IPS DF 6.9 (cell line): ENCODE results near the gene GNL3.
"Not testable (repeated sequence)": the region's sequence is repeated elsewhere in the genome, so short reads cannot be mapped to it uniquely, and the experiment has no call there.

Experiments used
- DNase-seq: peaks from one replicate; pipeline ENCODE4 v3.0.0-alpha.2; 2013; ENCODE audit warnings: low read depth, low spot score
- H3K27ac ChIP-seq: one replicate; pipeline ENCODE4 v1.5.1; 2013; ENCODE audit warnings: low read length, control low read depth
- H3K27me3 ChIP-seq: 2 replicates; pipeline ENCODE4 v1.6.1; 2013; ENCODE audit warnings: mild to moderate bottlenecking, low read length; ENCODE audit not compliant: control insufficient read depth, insufficient read depth
- H3K36me3 ChIP-seq: 2 replicates; pipeline ENCODE4 v1.6.1; 2013; ENCODE audit warnings: low read length; ENCODE audit not compliant: control insufficient read depth, insufficient read depth
- H3K4me1 ChIP-seq: 2 replicates; pipeline ENCODE4 v1.6.1; 2013; ENCODE audit warnings: low read length; ENCODE audit not compliant: control insufficient read depth, insufficient read depth
- H3K4me3 ChIP-seq: 2 replicates; pipeline ENCODE4 v1.5.1; 2013; ENCODE audit warnings: mild to moderate bottlenecking, low read length
- H3K9me3 ChIP-seq: 2 replicates; pipeline ENCODE4 v1.6.1; 2013; ENCODE audit warnings: low read length, inconsistent platforms; ENCODE audit not compliant: control insufficient read depth, insufficient read depth
- WGBS: extraction: QIAGEN DNeasy Blood & Tissue Kit; methylation state at CpG from one replicate; pipeline ENCODE4 v1.1.7; 2013; ENCODE audit warnings: mixed read lengths, missing lambda C conversion rate; ENCODE audit not compliant: insufficient read length, insufficient coverage; 5-methylcytosine and 5-hydroxymethylcytosine counted together

GNL3 gene

GRCh38 chr3:52670621-52671521 lies 15.0 kb upstream of the GNL3 start:
- no peak for DNase-seq
- Histone ChIP-seq H3K36me3 (no peaks in the 10 kb centered on the region), H3K9me3 (no peaks in the 10 kb centered on the region), H3K4me1 (no peaks in the 10 kb centered on the region), H3K27me3 (no peaks in the 10 kb centered on the region), H3K4me3 (no peak overlapping the region), H3K27ac (no peak overlapping the region)
- no CpG with 5 or more reads among the region's 9 CpGs for WGBS

DNA sequence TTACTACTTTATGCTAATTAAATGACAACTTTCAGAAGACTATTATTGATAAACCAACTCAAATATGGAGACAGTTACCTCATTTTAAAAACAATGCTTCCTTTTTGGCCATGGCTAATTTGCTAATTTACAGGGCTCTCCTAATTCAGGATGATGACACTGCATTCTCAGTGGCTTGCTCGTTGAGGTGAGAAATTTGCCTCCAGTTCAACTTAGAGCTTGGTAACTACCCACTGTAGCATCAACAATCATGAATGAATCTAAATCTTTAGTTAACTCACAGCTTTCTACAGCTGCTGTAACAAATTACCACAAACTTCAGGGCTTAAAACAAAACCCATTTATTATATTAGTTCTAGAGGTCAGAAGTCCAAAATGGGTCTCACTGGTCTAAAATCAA lies 14.2 kb upstream of the GNL3 start:
- DNase-seq = no peak
- H3K4me1 ChIP-seq = no peaks in the 10 kb centered on the region
- no peaks in the 10 kb centered on the region for H3K9me3 ChIP-seq
- no peaks in the 10 kb centered on the region for H3K27me3 ChIP-seq
- WGBS = no CpG with 5 or more reads among the region's 1 CpG
- no peak overlapping the region for H3K4me3 ChIP-seq
- H3K27ac ChIP-seq = no peak overlapping the region
- no peaks in the 10 kb centered on the region for H3K36me3 ChIP-seq

DNA sequence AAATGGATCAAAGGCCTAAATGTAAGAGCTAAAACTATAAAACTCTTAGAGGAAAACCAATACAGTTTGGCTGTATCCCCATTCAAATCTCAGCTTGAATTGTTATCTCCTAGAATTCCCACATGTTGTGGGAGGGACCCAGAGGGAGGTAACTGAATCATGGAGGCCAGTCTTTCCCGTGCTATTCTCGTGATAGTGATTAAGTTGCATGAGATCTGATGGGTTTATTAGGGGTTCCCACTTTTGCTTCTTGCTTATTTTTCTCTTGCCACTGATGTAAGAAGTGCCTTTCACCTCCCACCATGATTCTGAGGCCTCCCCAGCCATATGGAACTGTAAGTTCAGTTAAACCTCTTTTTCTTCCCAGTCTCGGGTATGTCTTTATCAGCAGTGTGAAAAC lies 9.6 kb upstream of the GNL3 start:
- H3K27me3 ChIP-seq, H3K9me3 ChIP-seq, H3K36me3 ChIP-seq, H3K4me1 ChIP-seq, H3K4me3 ChIP-seq, H3K27ac ChIP-seq, DNase-seq: not testable (repeated sequence)
- no CpG with 5 or more reads among the region's 3 CpGs for WGBS

- Histone ChIP-seq H3K36me3 (no peaks in the 10 kb centered on the region; the same call in 1 of the 2 replicates), H3K4me1 (no peaks in the 10 kb centered on the region), H3K27me3 (no peaks in the 10 kb centered on the region), H3K9me3 (no peaks in the 10 kb centered on the region), H3K4me3 (no peak overlapping the region), H3K27ac (no peak overlapping the region)
- DNase-seq = no peak
- no CpG with 5 or more reads among the region's 6 CpGs for WGBS
These were observed 7.3 kb upstream of the GNL3 start for GRCh38 chr3:52678265-52679198.

- no peak for DNase-seq
- Histone ChIP-seq H3K4me3 (no peak overlapping the region), H3K4me1 (no peaks in the 10 kb centered on the region)
These were observed 6.7 kb upstream of the GNL3 start for GRCh38 chr3:52679199-52679538.

DNA sequence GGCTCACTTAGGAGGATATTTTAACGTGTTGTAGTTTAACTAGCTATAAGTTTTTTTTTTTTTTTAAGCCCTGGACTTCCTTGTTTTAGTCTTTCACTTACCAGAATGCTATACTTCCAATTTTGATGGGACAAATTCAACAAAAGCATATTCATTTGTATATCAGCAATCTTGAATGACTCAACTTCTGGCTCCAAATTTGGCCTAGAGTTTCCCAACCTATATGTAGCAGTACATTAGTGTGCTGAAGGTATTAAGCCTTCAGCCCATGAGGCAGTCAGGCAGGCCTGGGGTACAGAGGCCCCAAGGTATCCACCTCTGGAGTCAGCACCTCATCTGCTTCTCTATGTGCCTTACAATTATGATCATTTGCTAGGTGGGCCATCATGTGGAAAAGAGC lies 6.0 kb upstream of the GNL3 start:
- no peak for DNase-seq

More at GRCh38 chr3:52679199-52679538, 6.7 kb upstream of the GNL3 start:
- Histone ChIP-seq H3K36me3 (no peaks in the 10 kb centered on the region; the same call in 1 of the 2 replicates), H3K9me3 (no peaks in the 10 kb centered on the region), H3K27me3 (no peaks in the 10 kb centered on the region), H3K27ac (no peak overlapping the region)
- no CpG with 5 or more reads among the region's 3 CpGs for WGBS

GRCh38 chr3:52681596-52681995 lies 4.2 kb upstream of the GNL3 start:
- Histone ChIP-seq H3K4me3 (no peak overlapping the region), H3K4me1 (no peaks in the 10 kb centered on the region), H3K27ac (no peak overlapping the region), H3K9me3 (no peaks in the 10 kb centered on the region), H3K36me3 (no peaks in the 10 kb centered on the region; the same call in 1 of the 2 replicates), H3K27me3 (no peaks in the 10 kb centered on the region)
- 100% methylated on average over 1 of the region's 3 CpGs for WGBS
- DNase-seq = no peak

More for the DNA sequence above, 6.0 kb upstream of the GNL3 start:
- no peak overlapping the region for H3K27ac ChIP-seq
- WGBS = no CpG with 5 or more reads among the region's 1 CpG
- no peak overlapping the region for H3K4me3 ChIP-seq
- H3K9me3 ChIP-seq = no peaks in the 10 kb centered on the region
- H3K4me1 ChIP-seq = no peaks in the 10 kb centered on the region
- H3K36me3 ChIP-seq = no peaks in the 10 kb centered on the region; the same call in 1 of the 2 replicates
- no peaks in the 10 kb centered on the region for H3K27me3 ChIP-seq

- H3K4me3 ChIP-seq = no peak overlapping the region
- H3K36me3 ChIP-seq = no peaks in the 10 kb centered on the region; the same call in 1 of the 2 replicates
- H3K27ac ChIP-seq = no peak overlapping the region
- no peak for DNase-seq
- no peaks in the 10 kb centered on the region for H3K4me1 ChIP-seq
- H3K27me3 ChIP-seq = no peaks in the 10 kb centered on the region
- no peaks in the 10 kb centered on the region for H3K9me3 ChIP-seq
These were observed 3.8 kb upstream of the GNL3 start for GRCh38 chr3:52682016-52682415.

DNA sequence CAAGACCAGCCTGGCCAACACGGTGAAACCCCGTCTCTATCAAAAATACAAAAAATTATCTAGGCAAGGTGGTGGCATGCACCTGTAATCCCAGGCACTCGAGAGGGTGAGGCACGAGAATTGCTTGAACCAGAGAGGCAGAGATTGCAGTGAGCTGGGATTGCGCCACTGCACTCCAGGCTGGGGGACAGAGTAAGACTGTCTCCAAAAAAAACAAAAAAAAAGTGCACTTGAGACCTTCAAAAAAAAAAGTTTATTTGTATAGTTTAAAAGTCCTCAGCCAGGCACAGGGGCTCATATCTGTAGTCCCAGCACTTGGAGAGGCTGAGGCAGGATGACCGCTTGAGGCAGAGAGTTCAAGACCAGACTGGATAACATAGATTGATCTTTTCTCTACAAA lies 2.2 kb upstream of the GNL3 start:
- no peaks in the 10 kb centered on the region for H3K27me3 ChIP-seq
- H3K27ac ChIP-seq = no peak overlapping the region
- H3K9me3 ChIP-seq = no peaks in the 10 kb centered on the region
- WGBS = no CpG with 5 or more reads among the region's 6 CpGs
- H3K4me3 ChIP-seq = no peak overlapping the region
- H3K36me3 ChIP-seq = peaks cover 16% of the 10 kb centered on the region; the same call in 1 of the 2 replicates
- H3K4me1 ChIP-seq = no peaks in the 10 kb centered on the region
- no peak for DNase-seq

DNA sequence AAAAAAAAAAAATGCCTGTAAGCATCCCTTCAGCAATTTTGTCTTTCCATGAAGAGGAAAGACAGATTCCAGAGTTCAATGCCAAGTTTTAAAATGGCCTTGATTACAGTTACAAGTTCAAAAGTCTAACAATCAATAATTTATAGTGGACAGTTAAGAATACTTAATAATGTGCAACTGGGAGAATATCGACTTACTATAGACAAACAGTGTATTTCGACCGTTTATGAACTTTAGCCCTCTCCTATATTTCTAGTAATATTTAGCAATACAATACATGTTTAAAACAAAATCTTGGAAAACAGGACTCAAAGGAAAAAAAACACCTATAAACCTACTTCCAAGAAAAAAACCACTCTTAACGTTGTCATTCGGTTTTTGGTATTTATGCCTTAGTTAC lies 1.6 kb upstream of the GNL3 start:
- Histone ChIP-seq H3K27ac (no peak overlapping the region), H3K27me3 (no peaks in the 10 kb centered on the region), H3K36me3 (peaks cover 21% of the 10 kb centered on the region; the same call in 1 of the 2 replicates), H3K9me3 (no peaks in the 10 kb centered on the region), H3K4me3 (no peak overlapping the region), H3K4me1 (no peaks in the 10 kb centered on the region)
- DNase-seq = no peak
- no CpG with 5 or more reads among the region's 5 CpGs for whole genome bisulfite sequencing
